Astrocyte of the spinal cord (primary cell): ENCODE measurements around the gene ADAMTSL4.

Experiments used
- DNase-seq: peaks from one replicate; pipeline ENCODE4 v3.0.0; 2011; ENCODE audit warnings: low read depth, low spot score
- H3K4me3 ChIP-seq: 2 replicates; pipeline ENCODE4 v1.5.1; 2011; ENCODE audit warnings: low read depth, mild to moderate bottlenecking, low read length, moderate library complexity
- in situ Hi-C: cut with HindIII; loops from 2 replicates; pipeline ENCODE4 v1.10.0; 2017; ENCODE audit warnings: low sequenced_read_pairs
- TF ChIP-seq, protein P1 (sequence below): IDR thresholded peaks from 2 replicates; pipeline ENCODE4 v1.5.1; 2012; ENCODE audit warnings: low read depth, mild to moderate bottlenecking, low read length, inconsistent platforms

Gene ADAMTSL4

DNA sequence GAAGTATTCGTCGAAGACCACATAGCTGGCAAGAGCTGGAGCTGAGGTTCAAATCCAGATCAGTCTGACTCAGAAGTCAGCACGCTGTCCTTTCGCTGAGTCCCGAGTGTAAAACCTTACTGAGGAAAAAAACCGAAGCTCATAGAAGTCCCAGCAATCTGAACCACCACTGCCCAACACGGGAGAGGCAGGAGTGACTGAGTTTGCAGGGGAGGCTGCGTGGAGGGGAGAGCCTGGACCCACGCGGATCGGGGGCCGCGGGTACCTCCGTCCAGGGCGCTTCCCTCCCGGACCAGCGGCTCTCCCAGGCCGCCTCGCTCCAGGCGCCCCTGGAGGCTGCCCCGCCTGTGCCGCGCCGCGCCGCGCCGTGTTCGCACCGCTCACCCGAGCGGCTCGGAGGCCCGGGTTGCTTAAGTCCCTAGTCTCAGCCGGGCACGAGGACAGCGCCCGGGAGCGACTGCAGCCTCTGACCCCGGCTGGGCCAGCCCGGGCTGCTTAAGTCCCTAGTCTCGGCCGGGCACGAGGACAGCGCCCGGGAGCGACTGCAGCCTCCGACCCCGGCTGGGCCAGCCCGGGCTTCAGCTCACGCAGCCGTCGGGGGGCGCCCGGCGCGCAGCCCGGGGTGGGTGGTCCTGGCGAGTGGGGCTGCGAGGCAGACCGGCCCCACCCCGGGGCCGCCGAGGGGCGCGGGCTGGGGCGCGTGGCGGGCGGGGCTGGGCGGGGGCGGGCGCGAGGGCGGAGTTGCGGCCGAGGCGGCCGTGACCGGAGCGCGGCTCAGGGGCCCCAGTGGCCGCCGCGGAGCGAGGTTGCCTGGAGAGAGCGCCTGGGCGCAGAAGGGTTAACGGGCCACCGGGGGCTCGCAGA is at the start of gene ADAMTSL4:
Gene ADAMTSL4, plus strand, starts transcription at position 777 of the 864 bp plus-strand sequence. CDS start 2,881 bp downstream, outside the sequence.
- TF ChIP-seq, protein P1, sequence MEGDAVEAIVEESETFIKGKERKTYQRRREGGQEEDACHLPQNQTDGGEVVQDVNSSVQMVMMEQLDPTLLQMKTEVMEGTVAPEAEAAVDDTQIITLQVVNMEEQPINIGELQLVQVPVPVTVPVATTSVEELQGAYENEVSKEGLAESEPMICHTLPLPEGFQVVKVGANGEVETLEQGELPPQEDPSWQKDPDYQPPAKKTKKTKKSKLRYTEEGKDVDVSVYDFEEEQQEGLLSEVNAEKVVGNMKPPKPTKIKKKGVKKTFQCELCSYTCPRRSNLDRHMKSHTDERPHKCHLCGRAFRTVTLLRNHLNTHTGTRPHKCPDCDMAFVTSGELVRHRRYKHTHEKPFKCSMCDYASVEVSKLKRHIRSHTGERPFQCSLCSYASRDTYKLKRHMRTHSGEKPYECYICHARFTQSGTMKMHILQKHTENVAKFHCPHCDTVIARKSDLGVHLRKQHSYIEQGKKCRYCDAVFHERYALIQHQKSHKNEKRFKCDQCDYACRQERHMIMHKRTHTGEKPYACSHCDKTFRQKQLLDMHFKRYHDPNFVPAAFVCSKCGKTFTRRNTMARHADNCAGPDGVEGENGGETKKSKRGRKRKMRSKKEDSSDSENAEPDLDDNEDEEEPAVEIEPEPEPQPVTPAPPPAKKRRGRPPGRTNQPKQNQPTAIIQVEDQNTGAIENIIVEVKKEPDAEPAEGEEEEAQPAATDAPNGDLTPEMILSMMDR, result peak; percentile 28
- peak; percentile 83 for DNase-seq
- H3K4me3 ChIP-seq, result peak within 1 kb of the TSS; percentile 44
- in situ Hi-C loops, result no loop called here

DNA sequence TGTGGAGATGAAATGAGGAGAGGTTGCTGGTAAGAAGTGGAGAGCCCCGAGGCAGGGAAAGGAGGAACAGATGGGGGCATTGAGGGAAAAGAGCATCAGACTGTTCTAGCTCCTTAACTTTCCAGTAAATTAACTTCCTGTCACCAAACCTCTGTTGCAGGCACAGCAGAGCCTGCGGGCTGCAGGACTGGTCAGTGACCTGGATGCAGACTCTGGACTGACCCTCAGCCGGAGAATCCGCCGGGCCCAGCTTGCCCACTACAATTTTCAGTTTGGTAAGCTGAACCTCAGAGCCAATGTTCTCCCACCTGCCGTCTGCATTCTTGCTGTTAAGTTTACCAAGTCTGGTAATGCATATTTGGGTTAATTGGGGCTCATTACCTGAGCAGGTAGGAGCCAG is 43.8 kb upstream of the ADAMTSL4 start:
- no peak overlapping the region for H3K4me3 ChIP-seq
- no peak for DNase-seq
- TF ChIP-seq, protein P1, result no peak
- in situ Hi-C loops, result no loop called here

DNA sequence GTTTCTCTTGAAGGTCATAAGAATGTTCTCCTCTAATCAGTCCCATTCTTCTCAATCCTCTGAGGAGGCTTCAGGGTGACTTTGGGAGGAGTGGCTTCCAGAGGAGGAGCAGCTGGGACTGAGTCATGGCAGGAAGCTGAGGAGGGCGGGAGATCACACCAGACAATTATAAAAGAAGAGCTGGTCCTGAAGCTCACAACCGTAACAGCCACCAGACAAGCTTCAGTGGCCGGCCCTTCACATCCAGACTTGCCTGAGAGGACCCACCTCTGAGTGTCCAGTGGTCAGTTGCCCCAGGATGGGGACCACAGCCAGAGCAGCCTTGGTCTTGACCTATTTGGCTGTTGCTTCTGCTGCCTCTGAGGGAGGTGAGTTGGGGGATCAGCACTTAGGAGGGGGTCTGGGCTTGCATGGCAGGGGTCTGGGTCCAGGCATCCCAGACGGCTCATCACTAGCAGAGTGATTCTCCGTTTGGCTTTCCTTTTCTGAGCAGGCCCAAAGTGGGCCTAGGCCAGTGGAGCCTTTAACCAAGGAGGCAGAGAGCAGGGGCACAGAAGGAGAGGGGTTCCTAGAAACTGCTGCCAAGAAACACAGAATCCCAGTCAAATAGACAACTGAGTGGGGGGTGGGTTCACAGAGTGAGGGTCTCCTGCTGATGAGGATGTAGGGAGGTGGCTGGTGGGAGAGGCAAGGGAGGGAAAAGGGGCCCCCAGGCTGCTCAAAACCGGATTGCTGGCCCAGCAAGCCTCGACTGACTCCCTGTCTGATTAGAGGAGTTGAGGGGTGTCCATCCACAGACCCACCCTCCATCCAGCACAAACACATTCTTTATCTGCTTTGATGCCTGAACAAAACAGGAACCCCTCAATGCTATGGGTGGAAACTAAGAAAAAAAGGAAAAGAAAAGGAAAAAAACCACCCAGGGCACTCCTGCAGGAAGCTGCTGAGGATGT is 41.0 kb upstream of the ADAMTSL4 start, which contains the start of gene ECM1:
Gene ECM1, plus strand, starts transcription at position 198 of the 953 bp plus-strand sequence. Its CDS starts 101 bp downstream, at position 299.
- in situ Hi-C loops, result no loop called here
- H3K4me3 ChIP-seq, result peak within 1 kb of the TSS; percentile 24
- peak; percentile 73 for DNase-seq
- TF ChIP-seq, protein P1, result no peak

DNA sequence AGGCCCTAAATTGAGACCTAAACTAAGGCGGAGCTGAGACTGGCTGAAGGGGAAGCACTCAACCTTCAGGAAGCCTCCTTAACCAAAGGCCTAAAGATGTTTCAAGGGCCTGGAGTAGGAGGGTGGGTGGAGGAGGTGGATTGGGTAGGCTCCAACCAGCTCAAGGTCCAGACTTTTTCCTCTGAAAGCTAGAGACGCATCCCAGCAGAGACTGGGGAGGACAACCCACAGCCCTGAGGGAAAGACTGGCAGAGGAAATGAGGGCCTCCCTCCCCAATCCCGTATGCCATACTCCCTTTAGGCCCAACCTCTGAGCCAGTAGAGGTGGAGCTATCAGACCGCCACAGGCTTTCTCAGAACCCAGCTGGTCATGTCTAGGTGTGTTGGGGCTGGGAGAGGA is 40.2 kb upstream of the ADAMTSL4 start:
- no peak overlapping the region for H3K4me3 ChIP-seq
- in situ Hi-C loops, result no loop called here
- TF ChIP-seq, protein P1, result no peak
- DNase-seq, result no peak

DNA sequence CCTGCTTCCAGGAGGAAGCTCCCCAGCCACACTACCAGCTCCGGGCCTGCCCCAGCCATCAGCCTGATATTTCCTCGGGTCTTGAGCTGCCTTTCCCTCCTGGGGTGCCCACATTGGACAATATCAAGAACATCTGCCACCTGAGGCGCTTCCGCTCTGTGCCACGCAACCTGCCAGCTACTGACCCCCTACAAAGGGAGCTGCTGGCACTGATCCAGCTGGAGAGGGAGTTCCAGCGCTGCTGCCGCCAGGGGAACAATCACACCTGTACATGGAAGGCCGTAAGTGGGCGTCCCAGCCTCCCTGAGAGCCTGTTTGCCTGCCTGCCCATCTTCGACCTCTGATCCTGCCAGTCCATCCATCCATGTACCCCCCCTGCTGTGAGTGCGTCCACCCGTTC is 37.7 kb upstream of the ADAMTSL4 start:
- in situ Hi-C loops, result no loop called here
- TF ChIP-seq, protein P1, result no peak
- H3K4me3 ChIP-seq, result no peak overlapping the region
- DNase-seq, result no peak

DNA sequence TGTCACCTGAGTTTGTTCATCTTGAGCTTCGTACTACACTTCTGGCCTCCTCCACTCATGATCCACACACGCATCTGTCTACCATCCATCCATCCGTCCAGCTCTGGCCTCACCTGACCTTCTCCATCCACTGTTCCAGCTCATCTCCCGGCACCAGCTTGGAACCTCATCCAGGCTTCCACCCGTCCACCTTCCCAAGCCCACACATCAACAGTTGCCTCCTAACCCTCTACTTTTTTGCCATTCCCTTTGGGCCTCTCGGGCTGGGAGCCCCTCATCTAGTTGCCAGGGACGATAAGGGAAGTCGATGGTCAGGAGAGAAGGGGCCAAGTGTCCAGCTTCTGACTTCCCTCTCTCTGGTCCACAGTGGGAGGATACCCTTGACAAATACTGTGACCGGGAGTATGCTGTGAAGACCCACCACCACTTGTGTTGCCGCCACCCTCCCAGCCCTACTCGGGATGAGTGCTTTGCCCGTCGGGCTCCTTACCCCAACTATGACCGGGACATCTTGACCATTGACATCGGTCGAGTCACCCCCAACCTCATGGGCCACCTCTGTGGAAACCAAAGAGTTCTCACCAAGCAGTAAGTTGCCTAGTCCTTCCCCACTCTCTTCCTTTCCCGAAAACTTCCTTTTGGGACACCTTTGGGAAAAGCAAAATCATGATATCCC is 37.1 kb upstream of the ADAMTSL4 start:
- TF ChIP-seq, protein P1, result no peak
- no peak overlapping the region for H3K4me3 ChIP-seq
- in situ Hi-C loops, result no loop called here
- no peak for DNase-seq
